IMR-90 (cell line): ENCODE measurements around the gene RPS6KA4.

Experiments used
- BHLHE40 ChIP-seq: fragments of 150-350 bp; IDR thresholded peaks from 2 replicates; pipeline ENCODE4 v1.6.1; 2016; ENCODE audit warnings: mild to moderate bottlenecking, low read depth, low read length
- CEBPB ChIP-seq: IDR thresholded peaks from 2 replicates; pipeline ENCODE4 v1.6.1; 2012; ENCODE audit warnings: low read depth, low read length, improper control_type of control experiment
- CTCF ChIP-seq: conservative IDR thresholded peaks from 2 replicates; pipeline ENCODE4 v1.5.1; 2012; ENCODE audit warnings: mild to moderate bottlenecking, low read depth, low read length, improper control_type of control experiment
- ELK1 ChIP-seq: fragments of 150-350 bp; IDR thresholded peaks from 2 replicates; pipeline ENCODE4 v1.6.1; 2016; ENCODE audit warnings: low read depth, mild to moderate bottlenecking, low read length, moderate library complexity, borderline replicate concordance
- MAFK ChIP-seq: IDR thresholded peaks from 2 replicates; pipeline ENCODE4 v1.6.1; 2012; ENCODE audit warnings: low read depth, low read length, improper control_type of control experiment
- MAZ ChIP-seq: IDR thresholded peaks from 2 replicates; pipeline ENCODE4 v1.6.1; 2012; ENCODE audit warnings: low read depth, mild to moderate bottlenecking, low read length, improper control_type of control experiment, moderate library complexity, borderline replicate concordance
- NFE2L2 ChIP-seq: fragments of 150-350 bp; IDR thresholded peaks from 2 replicates; pipeline ENCODE4 v1.6.1; 2016; ENCODE audit warnings: low read depth, mild to moderate bottlenecking, low read length
- POLR2A ChIP-seq: IDR thresholded peaks from 2 replicates; pipeline ENCODE4 v1.6.1; 2012; ENCODE audit warnings: mild to moderate bottlenecking, low read depth, low read length
- RAD21 ChIP-seq: IDR thresholded peaks from 2 replicates; pipeline ENCODE4 v1.6.1; 2012; ENCODE audit warnings: low read length, improper control_type of control experiment
- RFX5 ChIP-seq: IDR thresholded peaks from 2 replicates; pipeline ENCODE4 v1.8.0; 2012; ENCODE audit warnings: low read depth, mild to moderate bottlenecking, low read length, moderate library complexity
- SMC3 ChIP-seq: fragments of 150-350 bp; IDR thresholded peaks from 2 replicates; pipeline ENCODE4 v1.6.1; 2016; ENCODE audit warnings: low read depth, mild to moderate bottlenecking, antibody characterized with exemption, low read length, moderate library complexity

- TF ChIP-seq CTCF: no peak
- no peak for TF ChIP-seq MAZ
- TF ChIP-seq BHLHE40: no peak
- TF ChIP-seq RFX5: no peak
- no peak for TF ChIP-seq POLR2A
- no peak for TF ChIP-seq MAFK
- no peak for TF ChIP-seq RAD21
- TF ChIP-seq ELK1: no peak
- TF ChIP-seq NFE2L2: no peak
- TF ChIP-seq SMC3: no peak
- TF ChIP-seq CEBPB: no peak
Measured at GRCh38 chr11:64327993-64328392, 31.0 kb upstream of the RPS6KA4 start.
